ENCODE measurements around the gene USH2A. TPM values are rescaled to one million over a fixed set of nuclear protein-coding genes. Genes with fewer than 3 reads are reported as not detected.

Gene USH2A
- total RNA-seq, 1 donor from 2014 or later = not detected

DNA sequence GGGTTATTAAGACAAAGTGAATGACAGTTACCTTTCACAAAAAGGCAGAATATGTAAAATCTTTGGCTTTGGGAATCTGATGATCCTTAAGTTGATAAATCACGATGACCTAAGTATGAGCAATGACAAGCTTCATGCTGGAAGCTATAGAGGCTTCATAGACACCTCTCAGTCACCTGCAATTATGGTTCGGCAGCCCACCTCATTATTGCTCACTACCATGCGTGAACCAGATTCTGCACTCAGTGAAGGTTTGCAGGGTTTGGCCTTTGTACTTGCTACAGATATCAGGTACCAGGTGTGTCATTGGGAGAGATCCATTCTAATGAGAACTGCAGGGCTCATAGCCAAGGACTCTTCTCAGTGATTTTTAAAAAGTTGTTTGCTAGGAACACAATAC, 692.6 kb downstream of the USH2A start:
- TF ChIP-seq, protein P1, sequence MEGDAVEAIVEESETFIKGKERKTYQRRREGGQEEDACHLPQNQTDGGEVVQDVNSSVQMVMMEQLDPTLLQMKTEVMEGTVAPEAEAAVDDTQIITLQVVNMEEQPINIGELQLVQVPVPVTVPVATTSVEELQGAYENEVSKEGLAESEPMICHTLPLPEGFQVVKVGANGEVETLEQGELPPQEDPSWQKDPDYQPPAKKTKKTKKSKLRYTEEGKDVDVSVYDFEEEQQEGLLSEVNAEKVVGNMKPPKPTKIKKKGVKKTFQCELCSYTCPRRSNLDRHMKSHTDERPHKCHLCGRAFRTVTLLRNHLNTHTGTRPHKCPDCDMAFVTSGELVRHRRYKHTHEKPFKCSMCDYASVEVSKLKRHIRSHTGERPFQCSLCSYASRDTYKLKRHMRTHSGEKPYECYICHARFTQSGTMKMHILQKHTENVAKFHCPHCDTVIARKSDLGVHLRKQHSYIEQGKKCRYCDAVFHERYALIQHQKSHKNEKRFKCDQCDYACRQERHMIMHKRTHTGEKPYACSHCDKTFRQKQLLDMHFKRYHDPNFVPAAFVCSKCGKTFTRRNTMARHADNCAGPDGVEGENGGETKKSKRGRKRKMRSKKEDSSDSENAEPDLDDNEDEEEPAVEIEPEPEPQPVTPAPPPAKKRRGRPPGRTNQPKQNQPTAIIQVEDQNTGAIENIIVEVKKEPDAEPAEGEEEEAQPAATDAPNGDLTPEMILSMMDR (conservative IDR thresholded peaks at IDR 0.05; ENCODE audit: low read depth, low read length) = no peak
- no peak overlapping the region for H3K4me3 ChIP-seq (ENCODE audit: low read depth, low read length)
- DNase-seq (ENCODE audit: low read depth) = no peak

DNA sequence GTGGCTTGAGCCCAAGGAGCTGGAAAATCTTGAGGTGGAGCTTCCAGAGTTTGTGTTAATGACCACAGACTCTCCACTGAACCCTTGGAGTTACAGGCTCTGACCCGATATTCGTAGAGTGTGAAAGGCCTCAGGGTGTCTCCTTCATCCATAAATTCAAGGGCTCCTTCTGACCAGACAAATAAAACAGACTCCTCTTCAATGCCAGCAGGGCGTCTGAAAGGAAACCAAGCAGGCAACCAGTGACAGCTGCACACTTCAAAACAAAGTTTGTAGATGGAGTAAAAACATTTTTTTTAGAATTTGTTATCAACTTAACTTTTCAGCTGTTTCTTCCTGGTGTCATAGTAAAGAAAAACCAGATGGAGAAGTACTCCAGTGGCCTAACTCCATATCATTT, 695.1 kb downstream of the USH2A start:
- no peak for DNase-seq (ENCODE audit: low read depth)
- TF ChIP-seq, protein P1 (conservative IDR thresholded peaks at IDR 0.05; ENCODE audit: low read depth, low read length) = no peak
- no peak overlapping the region for H3K4me3 ChIP-seq (ENCODE audit: low read depth, low read length)

GRCh38 chr1:215720126-215720525, 703.1 kb downstream of the USH2A start:
- no peak overlapping the region for H3K4me3 ChIP-seq (ENCODE audit: low read depth, low read length)
- TF ChIP-seq, protein P1 (conservative IDR thresholded peaks at IDR 0.05; ENCODE audit: low read depth, low read length) = no peak
- DNase-seq (ENCODE audit: low read depth) = no peak

DNA sequence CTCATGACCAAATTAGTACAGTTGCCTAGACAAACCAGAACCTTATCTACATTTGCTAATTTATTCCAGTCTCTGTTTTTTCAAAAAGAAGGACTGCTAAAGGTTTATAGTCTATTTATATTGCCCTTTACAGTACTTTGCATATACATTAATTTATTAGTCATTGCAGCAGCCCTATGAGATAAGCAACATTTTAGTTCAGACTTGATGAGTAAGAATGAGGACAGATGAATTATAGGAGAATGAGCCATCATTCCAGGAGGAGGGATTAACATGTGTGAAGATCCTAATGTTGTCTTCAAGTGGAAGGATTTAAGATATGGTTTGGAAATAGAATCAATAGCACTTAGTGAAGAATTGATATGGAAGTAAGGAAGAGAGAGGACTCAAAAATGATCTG, 703.7 kb downstream of the USH2A start:
- TF ChIP-seq, protein P1 (conservative IDR thresholded peaks at IDR 0.05; ENCODE audit: low read depth, low read length) = no peak
- no peak for DNase-seq (ENCODE audit: low read depth)
- H3K4me3 ChIP-seq (ENCODE audit: low read depth, low read length) = no peak overlapping the region

DNA sequence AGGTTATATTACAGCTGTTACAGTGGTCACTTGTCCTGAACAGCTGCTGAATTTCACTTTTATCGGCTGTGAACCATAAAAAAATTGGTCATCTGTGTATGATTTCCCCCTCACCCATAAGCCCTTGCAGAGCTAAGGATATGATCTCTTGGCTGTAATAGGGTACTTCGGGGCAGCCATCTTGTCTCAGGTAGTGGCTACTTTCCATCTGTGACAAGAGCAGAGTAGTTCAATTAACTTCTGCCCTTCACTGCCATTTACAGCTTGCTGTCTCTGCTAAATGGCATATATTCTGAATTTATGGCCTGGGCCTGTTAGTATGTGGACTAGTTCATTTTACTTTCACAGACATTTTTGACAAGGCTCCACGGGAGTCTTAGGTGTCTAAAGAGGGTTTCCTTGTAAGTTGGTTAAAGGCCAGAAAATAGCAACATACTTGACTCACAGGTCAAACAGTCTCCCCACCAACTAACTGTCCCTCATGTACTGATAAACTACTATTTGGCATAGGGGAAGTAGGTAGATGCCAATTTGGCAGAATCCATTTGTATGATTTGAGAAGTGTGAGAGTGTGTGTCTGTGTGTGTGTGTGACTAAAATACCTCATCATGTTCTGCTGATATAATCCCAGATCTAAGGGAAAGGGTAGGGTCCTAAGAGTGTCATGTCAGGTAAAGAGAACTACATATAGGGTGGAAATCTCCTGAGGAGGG, 704.5 kb downstream of the USH2A start:
- no peak overlapping the region for H3K4me3 ChIP-seq (ENCODE audit: low read depth, low read length)
- TF ChIP-seq, protein P1 (conservative IDR thresholded peaks at IDR 0.05; ENCODE audit: low read depth, low read length) = no peak
- no peak for DNase-seq (ENCODE audit: low read depth)

- no peak for DNase-seq (ENCODE audit: low read depth)
- no peak overlapping the region for H3K4me3 ChIP-seq (ENCODE audit: low read depth, low read length)
- TF ChIP-seq, protein P1 (conservative IDR thresholded peaks at IDR 0.05; ENCODE audit: low read depth, low read length) = no peak
Observed at GRCh38 chr1:215717677-215718426, 705.4 kb downstream of the USH2A start.

All from epithelial cell of proximal tubule (primary cell).